ENCODE data around the gene RABAC1. TPM values are rescaled to one million over a fixed set of nuclear protein-coding genes. Genes with fewer than 3 reads are reported as not detected.

The RABAC1 gene
- total RNA-seq, 1 experiment from 2014 or later: 114 TPM

GRCh38 chr19:41919948-41920712 is 39.0 kb downstream of the RABAC1 start:
- H3K27me3 ChIP-seq (replicated peaks; ENCODE audit: insufficient read depth, low read depth, low read length, poor library complexity): peaks cover 16% of the 10 kb centered on the region
- intact Hi-C loops (cut with micrococcal nuclease; ENCODE audit: unreplicated experiment): no loop called here
- TF ChIP-seq EZH2 (IDR thresholded peaks at IDR 0.05; ENCODE audit: borderline replicate concordance, low read depth, low read length, poor library complexity, severe bottlenecking) (no peak), CTCF (conservative IDR thresholded peaks at IDR 0.05; ENCODE audit: low read depth, low read length) (no peak)
- no peaks in the 10 kb centered on the region for H3K36me3 ChIP-seq (ENCODE audit: insufficient read depth, low read length, poor library complexity, severe bottlenecking)
- no peaks in the 10 kb centered on the region for H3K9me3 ChIP-seq (ENCODE audit: low read depth, low read length, poor library complexity, severe bottlenecking)
- no TSS peak for BruUV-seq (replicated peaks)
- H3K27ac ChIP-seq (ENCODE audit: low read depth, low read length, poor library complexity, severe bottlenecking): no peak overlapping the region
- DNase-seq (ENCODE audit: low spot score): no peak
- H3K4me1 ChIP-seq (ENCODE audit: insufficient read depth, low read length, poor library complexity, severe bottlenecking): peaks cover 4% of the 10 kb centered on the region
- ChIA-PET POLR2A (ENCODE audit: low non-redundant PET) (no interaction called here), CTCF (no interaction called here)
- H3K4me3 ChIP-seq (ENCODE audit: low read depth, low read length, poor library complexity, severe bottlenecking): no peak overlapping the region

- ChIA-PET POLR2A (ENCODE audit: low non-redundant PET) (no interaction called here), CTCF (no interaction called here)
- Histone ChIP-seq H3K9me3 (ENCODE audit: low read depth, low read length, poor library complexity, severe bottlenecking) (no peaks in the 10 kb centered on the region), H3K4me3 (ENCODE audit: low read depth, low read length, poor library complexity, severe bottlenecking) (no peak overlapping the region), H3K36me3 (ENCODE audit: insufficient read depth, low read length, poor library complexity, severe bottlenecking) (no peaks in the 10 kb centered on the region), H3K27me3 (replicated peaks; ENCODE audit: insufficient read depth, low read depth, low read length, poor library complexity) (peaks cover 26% of the 10 kb centered on the region), H3K27ac (ENCODE audit: low read depth, low read length, poor library complexity, severe bottlenecking) (no peak overlapping the region), H3K4me1 (ENCODE audit: insufficient read depth, low read length, poor library complexity, severe bottlenecking) (peaks cover 4% of the 10 kb centered on the region)
- DNase-seq (ENCODE audit: low spot score): no peak
- BruUV-seq (replicated peaks): no TSS peak
- TF ChIP-seq EZH2 (IDR thresholded peaks at IDR 0.05; ENCODE audit: borderline replicate concordance, low read depth, low read length, poor library complexity, severe bottlenecking) (no peak), CTCF (conservative IDR thresholded peaks at IDR 0.05; ENCODE audit: low read depth, low read length) (no peak)
- intact Hi-C loops (cut with micrococcal nuclease; ENCODE audit: unreplicated experiment): no loop called here
Measured at GRCh38 chr19:41918653-41919244, 40.4 kb downstream of the RABAC1 start.

- ChIA-PET CTCF (no interaction called here), POLR2A (ENCODE audit: low non-redundant PET) (no interaction called here)
- intact Hi-C loops (cut with micrococcal nuclease; ENCODE audit: unreplicated experiment): no loop called here
- Histone ChIP-seq H3K9me3 (ENCODE audit: low read depth, low read length, poor library complexity, severe bottlenecking) (no peaks in the 10 kb centered on the region), H3K4me1 (ENCODE audit: insufficient read depth, low read length, poor library complexity, severe bottlenecking) (peaks cover 4% of the 10 kb centered on the region), H3K27me3 (replicated peaks; ENCODE audit: insufficient read depth, low read depth, low read length, poor library complexity) (peaks cover 31% of the 10 kb centered on the region), H3K27ac (ENCODE audit: low read depth, low read length, poor library complexity, severe bottlenecking) (no peak overlapping the region), H3K36me3 (ENCODE audit: insufficient read depth, low read length, poor library complexity, severe bottlenecking) (no peaks in the 10 kb centered on the region), H3K4me3 (ENCODE audit: low read depth, low read length, poor library complexity, severe bottlenecking) (no peak overlapping the region)
- no TSS peak for BruUV-seq (replicated peaks)
- no peak for TF ChIP-seq EZH2 (IDR thresholded peaks at IDR 0.05; ENCODE audit: borderline replicate concordance, low read depth, low read length, poor library complexity, severe bottlenecking)
- TF ChIP-seq CTCF (conservative IDR thresholded peaks at IDR 0.05; ENCODE audit: low read depth, low read length): no peak
- DNase-seq (ENCODE audit: low spot score): no peak
Measured at GRCh38 chr19:41918095-41918494, 41.0 kb downstream of the RABAC1 start.
